ENCODE data around the gene ARHGAP21.

DNA sequence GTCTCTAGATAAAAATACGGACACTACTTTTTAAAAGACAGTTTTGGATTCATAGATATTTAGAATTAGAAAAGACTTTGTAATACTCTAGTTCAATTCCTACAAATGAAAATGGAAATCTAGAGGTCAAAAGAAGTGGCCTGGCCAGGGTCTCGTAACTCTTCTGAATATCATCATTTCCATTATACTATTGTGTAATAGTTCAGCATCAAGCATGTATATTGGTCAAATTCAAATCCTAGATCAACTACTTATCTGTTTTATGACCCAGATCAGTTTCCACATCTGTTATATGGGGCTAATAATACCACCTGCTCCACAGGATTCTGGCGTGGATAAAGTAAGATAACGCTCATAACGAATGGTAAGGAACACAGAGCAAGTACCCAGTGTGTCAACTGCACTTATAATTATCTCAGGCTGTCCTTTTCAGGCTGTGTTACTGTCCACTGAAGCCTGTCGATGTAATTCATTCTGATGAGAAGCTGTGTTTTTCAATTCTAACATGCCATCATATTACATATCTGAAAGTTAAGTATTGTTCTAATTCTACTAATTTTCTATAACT lies 54.3 kb downstream of the ARHGAP21 start:
- TF ChIP-seq, protein P1, sequence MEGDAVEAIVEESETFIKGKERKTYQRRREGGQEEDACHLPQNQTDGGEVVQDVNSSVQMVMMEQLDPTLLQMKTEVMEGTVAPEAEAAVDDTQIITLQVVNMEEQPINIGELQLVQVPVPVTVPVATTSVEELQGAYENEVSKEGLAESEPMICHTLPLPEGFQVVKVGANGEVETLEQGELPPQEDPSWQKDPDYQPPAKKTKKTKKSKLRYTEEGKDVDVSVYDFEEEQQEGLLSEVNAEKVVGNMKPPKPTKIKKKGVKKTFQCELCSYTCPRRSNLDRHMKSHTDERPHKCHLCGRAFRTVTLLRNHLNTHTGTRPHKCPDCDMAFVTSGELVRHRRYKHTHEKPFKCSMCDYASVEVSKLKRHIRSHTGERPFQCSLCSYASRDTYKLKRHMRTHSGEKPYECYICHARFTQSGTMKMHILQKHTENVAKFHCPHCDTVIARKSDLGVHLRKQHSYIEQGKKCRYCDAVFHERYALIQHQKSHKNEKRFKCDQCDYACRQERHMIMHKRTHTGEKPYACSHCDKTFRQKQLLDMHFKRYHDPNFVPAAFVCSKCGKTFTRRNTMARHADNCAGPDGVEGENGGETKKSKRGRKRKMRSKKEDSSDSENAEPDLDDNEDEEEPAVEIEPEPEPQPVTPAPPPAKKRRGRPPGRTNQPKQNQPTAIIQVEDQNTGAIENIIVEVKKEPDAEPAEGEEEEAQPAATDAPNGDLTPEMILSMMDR (IDR thresholded peaks at IDR 0.05): no peak
- TF ChIP-seq POLR2A (IDR thresholded peaks at IDR 0.05) (no peak), POLR2AphosphoS5 (IDR thresholded peaks at IDR 0.05) (no peak)
